Heart left ventricle (tissue), 16 donors: Measurements from ENCODE around the gene ADAM19. TPM values are rescaled to one million over a fixed set of nuclear protein-coding genes. Genes with fewer than 3 reads are reported as not detected.

Experiments used
- ATAC-seq, 4 donors: fragments of 200-7000 bp; cut with Tn5 transposase; one replicate each; pipeline ENCODE4 v1.9.1; 2020 to 2022; ENCODE audit warnings: moderate library complexity in 4 of 4, mild to moderate bottlenecking in 3 of 4, moderate number of reproducible peaks in 1 of 4
- DNase-seq, 5 donors: peaks; one replicate each; pipeline ENCODE4 v3.0.0-alpha.2; 2020
- H3K27ac ChIP-seq, 12 donors: fragments of 200-600 bp; sonication (generic) in 4 of 12; one replicate each; pipeline versions ENCODE4 v1.5.0 to v1.8.0; 2016 to 2022; ENCODE audit warnings: mild to moderate bottlenecking in 2 of 12
- H3K27me3 ChIP-seq, 9 donors: fragments of 200-600 bp; sonication (generic) in 2 of 9; one replicate each; pipeline versions ENCODE4 v1.5.1 to v1.8.0; 2016 to 2022; ENCODE audit warnings: mild to moderate bottlenecking in 3 of 9
- H3K36me3 ChIP-seq, 9 donors: fragments of 200-600 bp; sonication (generic) in 2 of 9; one replicate each; pipeline versions ENCODE4 v1.5.0 to v1.8.0; 2018 to 2022; ENCODE audit warnings: mild to moderate bottlenecking in 2 of 9
- H3K4me1 ChIP-seq, 12 donors: fragments of 200-600 bp; sonication (generic) in 4 of 12; one replicate each; pipeline versions ENCODE4 v1.5.0 to v1.8.0; 2016 to 2022; ENCODE audit warnings: mild to moderate bottlenecking in 3 of 12
- H3K4me3 ChIP-seq, 12 donors: fragments of 200-600 bp; sonication (generic) in 4 of 12; one replicate each; pipeline versions ENCODE4 v1.5.0 to v1.8.0; 2017 to 2022; ENCODE audit warnings: mild to moderate bottlenecking in 9 of 12, moderate library complexity in 4 of 12
- H3K9me3 ChIP-seq, 12 donors: fragments of 200-600 bp; sonication (generic) in 4 of 12; one replicate each; pipeline versions ENCODE4 v1.5.0 to v1.8.0; 2016 to 2022; ENCODE audit warnings: mild to moderate bottlenecking in 1 of 12
- POLR2A ChIP-seq, 2 donors: fragments of 450-650 bp; IDR thresholded peaks; one replicate each; pipeline ENCODE4 v1.6.1; 2017; ENCODE audit warnings: antibody characterized with exemption in 2 of 2, mild to moderate bottlenecking in 2 of 2, moderate library complexity in 2 of 2
- WGBS, 4 donors: extraction: QIAGEN DNeasy Blood & Tissue Kit in 2 of 4; methylation state at CpG; one replicate each; pipeline versions ENCODE4 v1.1.5 to v1.1.7; 2013 to 2018; 5-methylcytosine and 5-hydroxymethylcytosine counted together
- intact Hi-C, 10 donors: fragments of 100-400 bp; cut with DNase I; formaldehyde crosslinking; loops; one replicate each; pipeline versions ENCODE4 v1.11.1 to v1.14.2; 2022
- polyA plus RNA-seq, 2 donors: library from polyadenylated mRNA; stranded (reverse); fragments of 200-250 nt; gene quantifications; one replicate each; pipeline ENCODE4 v1.2.3, GENCODE V29; 2013
- total RNA-seq, 9 donors: library from RNA; depleted of rRNA in 2 of 9; stranded (reverse); fragments of >200 nt in 2 of 9; fragmentation: NEBNext Ultra II Directional in 3 of 9; extraction: Animal tissue kit (Norgen Biotek cat#: 25700) in 3 of 9; gene quantifications; one replicate each; pipeline versions ENCODE4 v1.1.0 to v1.2.4, GENCODE V29; 2016 to 2023
- TF ChIP-seq, protein P1 (sequence below), 12 donors: fragments of 200-600 bp; sonication (generic) in 4 of 12; IDR thresholded peaks; one replicate each; pipeline versions ENCODE4 v1.5.0 to v1.8.0; 2018 to 2022; ENCODE audit warnings: antibody characterized with exemption in 12 of 12, mild to moderate bottlenecking in 5 of 12
- donor health status: ischemic (EF 13 %, LVEDD 7.1; RV severe dilation, severe dysfunction).
- donor health status: healthy with polysubstance abuse.
- donor health status: DM: no; HTN: yes; CAD: no.
- donor health status: DM: no; HTN: no; CAD: no.
- donor health status: ischemic (EF 25% LVEDD 6.9; RV normal size, moderate dysfunction).
- donor health status: ischemic (EF 25% LVEDD 5.7; RV mildly dilated, moderate dysfunction).
- donor health status: healthy.
- donor health status: DM: yes; HTN: yes; CAD: no.
- donor health status: ischemic (EF 35%, LVEDD 5.7; RV mildly dilated, moderate dysfunction).
- donor health status: nonischemic (EF 11% LVEDD 7.7; RV severe dilation, severe dysfunction).
- donor health status: DM: yes; HTN: yes; CAD: no.
- donor health status: PGD.
- donor health status: ischemic (EF 29% LVEDD 5.4; RV normal size, mild dysfunction).
- donor health status: nonischemic (EF 23%, LVEDD 6.1; RV moderate dilation, normal function).

ADAM19 gene
- total and polyA plus RNA-seq, 11 donors = 6.5 to 47.6 (median 19.0) TPM

DNA sequence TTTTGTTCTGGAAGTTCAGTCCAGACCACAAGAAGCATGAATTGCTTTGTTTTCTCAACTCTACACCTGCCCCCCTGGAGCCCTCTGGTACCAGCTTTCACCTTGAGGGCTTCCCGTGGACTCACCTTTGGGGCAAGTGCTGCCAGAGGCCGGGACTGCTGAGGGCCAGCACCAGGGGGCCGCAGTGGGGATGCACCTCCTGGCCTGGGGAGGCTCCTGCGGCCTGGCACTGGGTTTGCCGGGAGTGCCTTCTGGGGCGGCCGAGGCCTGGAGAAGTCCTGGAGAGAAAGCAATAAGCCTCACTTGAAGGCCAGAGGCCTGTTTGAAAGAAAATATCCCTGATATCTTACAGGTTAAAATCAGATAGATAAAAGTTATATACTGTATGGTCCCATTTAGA, 93.9 kb downstream of the ADAM19 start:
- Histone ChIP-seq H3K9me3 (no peaks in the 10 kb centered on the region), H3K36me3 (peaks cover 0 to 88% (median 66%) of the 10 kb centered on the region in 9 donors), H3K4me3 (no peak overlapping the region), H3K4me1 (peaks cover 0 to 14% (median 2%) of the 10 kb centered on the region in 12 donors), H3K27me3 (no peaks in the 10 kb centered on the region), H3K27ac (peak overlapping the region in 1 of 12 donors; percentile 26)
- no peak for ATAC-seq
- intact Hi-C loops = no loop called here
- no peak for DNase-seq
- WGBS, 4 donors = 95 to 97% (median 96%) methylated on average over 7 of the region's 7 CpGs
- TF ChIP-seq, protein P1, sequence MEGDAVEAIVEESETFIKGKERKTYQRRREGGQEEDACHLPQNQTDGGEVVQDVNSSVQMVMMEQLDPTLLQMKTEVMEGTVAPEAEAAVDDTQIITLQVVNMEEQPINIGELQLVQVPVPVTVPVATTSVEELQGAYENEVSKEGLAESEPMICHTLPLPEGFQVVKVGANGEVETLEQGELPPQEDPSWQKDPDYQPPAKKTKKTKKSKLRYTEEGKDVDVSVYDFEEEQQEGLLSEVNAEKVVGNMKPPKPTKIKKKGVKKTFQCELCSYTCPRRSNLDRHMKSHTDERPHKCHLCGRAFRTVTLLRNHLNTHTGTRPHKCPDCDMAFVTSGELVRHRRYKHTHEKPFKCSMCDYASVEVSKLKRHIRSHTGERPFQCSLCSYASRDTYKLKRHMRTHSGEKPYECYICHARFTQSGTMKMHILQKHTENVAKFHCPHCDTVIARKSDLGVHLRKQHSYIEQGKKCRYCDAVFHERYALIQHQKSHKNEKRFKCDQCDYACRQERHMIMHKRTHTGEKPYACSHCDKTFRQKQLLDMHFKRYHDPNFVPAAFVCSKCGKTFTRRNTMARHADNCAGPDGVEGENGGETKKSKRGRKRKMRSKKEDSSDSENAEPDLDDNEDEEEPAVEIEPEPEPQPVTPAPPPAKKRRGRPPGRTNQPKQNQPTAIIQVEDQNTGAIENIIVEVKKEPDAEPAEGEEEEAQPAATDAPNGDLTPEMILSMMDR (IDR thresholded peaks at IDR 0.05) = no peak
- no peak for TF ChIP-seq POLR2A (IDR thresholded peaks at IDR 0.05)

DNA sequence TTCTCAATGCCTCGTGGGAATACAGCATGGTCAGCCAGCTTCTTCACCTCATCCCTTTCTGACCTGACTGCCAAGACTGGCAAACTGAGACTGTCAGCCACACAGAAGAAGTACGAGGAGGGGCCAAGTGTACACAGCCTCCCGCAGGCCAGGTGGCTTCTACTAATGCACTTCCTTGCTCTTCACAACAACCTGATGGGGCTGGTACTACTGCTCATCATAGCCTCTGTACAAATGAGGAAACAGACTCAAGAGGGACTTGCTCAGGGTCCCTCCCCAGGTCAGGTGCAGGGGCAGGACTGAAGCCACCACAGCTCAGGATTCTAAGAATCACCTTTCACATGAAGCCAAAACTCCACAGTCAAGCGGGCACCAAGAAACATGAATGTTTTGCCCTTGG, 94.3 kb downstream of the ADAM19 start:
- DNase-seq (no peak), ATAC-seq (no peak)
- H3K4me1 ChIP-seq = peaks cover 0 to 14% (median 2%) of the 10 kb centered on the region in 12 donors
- H3K4me3 ChIP-seq = no peak overlapping the region
- TF ChIP-seq, protein P1 (IDR thresholded peaks at IDR 0.05) = no peak
- TF ChIP-seq POLR2A (IDR thresholded peaks at IDR 0.05) = no peak
- WGBS, 4 donors = 74 to 83% (median 81%) methylated on average over 4 of the region's 4 CpGs
- peak overlapping the region in 1 of 12 donors; percentile 26 for H3K27ac ChIP-seq
- no peaks in the 10 kb centered on the region for H3K27me3 ChIP-seq
- intact Hi-C loops = no loop called here
- H3K9me3 ChIP-seq = no peaks in the 10 kb centered on the region
- H3K36me3 ChIP-seq = peaks cover 0 to 85% (median 62%) of the 10 kb centered on the region in 9 donors

DNA sequence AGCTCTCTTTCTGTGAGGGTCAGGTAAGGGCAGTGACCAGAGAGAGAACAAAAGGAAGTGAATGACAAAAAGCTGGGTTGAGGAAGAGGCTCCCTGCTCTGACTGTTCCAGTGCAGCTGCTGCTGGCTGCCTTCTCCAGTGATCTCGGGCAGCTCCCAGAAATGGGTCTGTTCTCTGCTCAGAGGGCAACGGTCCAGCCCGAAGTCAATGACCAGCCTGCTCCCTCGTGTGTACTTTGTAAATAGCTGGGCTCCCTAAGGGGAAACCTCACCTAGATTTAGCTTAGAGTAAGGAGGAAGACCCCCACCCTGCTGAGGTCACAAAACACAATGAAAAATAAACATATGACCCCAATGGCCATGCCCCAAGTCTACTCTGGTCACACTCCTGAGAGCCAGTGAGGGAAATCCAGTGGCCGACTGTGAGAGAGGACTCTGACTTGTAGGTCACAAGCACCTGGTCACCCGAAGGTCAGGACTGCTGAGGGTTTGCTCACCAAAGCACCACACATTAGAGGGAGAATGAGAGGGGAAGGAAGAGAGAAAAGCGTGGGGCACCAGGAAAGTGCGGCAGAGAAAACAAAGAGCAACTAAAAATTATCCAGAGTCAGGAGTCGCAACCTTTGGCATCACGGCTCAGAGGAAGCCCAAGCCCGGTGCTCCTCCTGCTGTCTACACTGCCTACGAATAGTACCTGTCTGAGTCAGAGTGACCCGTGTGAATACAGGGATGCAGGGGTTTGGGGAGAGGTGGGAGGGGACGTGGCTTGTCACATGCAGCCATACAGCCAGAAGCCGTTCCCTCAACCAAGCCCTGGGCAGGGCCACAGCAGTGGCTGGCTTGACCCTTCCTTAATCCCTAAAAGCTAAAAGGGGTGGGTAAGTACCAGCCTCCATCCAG, 95.7 kb downstream of the ADAM19 start:
- intact Hi-C loops = loop anchor here in 8 of 10 donors (5.0 to 10.0 kb wide), 5 partner anchors 48 to 153 kb away; no protein-coding TSS in a partner anchor
- Histone ChIP-seq H3K36me3 (peaks cover 0 to 76% (median 57%) of the 10 kb centered on the region in 9 donors), H3K9me3 (no peaks in the 10 kb centered on the region), H3K4me1 (peaks cover 0 to 14% (median under 1%) of the 10 kb centered on the region in 12 donors), H3K4me3 (no peak overlapping the region), H3K27ac (peak overlapping the region in 1 of 12 donors; percentile 77), H3K27me3 (no peaks in the 10 kb centered on the region)
- ATAC-seq (peak in 1 of 4 donors; percentile 25), DNase-seq (no peak)
- TF ChIP-seq, protein P1 (IDR thresholded peaks at IDR 0.05) = no peak
- no peak for TF ChIP-seq POLR2A (IDR thresholded peaks at IDR 0.05)
- 67 to 76% (median 74%) methylated on average over 14 to 15 of the region's 15 CpGs for WGBS, 4 donors

DNA sequence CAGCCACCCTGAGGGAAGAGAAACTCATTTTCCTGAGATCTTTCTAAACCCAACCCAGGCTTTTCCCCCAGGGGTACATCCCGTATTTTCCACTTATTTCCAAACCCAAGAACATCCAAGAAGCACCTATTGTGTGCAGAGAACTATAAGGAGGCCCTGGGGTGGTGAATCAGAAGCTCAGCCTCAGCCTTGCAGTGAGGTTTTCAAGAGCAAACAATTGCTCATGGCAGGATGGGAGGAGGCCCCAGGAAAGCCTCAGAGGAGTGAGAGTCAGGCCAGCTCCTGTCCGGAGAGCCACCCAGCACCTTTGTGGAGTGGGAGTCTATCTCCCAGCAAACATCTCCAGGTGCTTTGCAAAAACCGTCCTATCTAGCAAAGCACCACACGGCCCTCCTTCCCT, 96.4 kb downstream of the ADAM19 start:
- intact Hi-C loops = loop anchor here in 8 of 10 donors (5.0 to 10.0 kb wide), 5 partner anchors 47 to 152 kb away; no protein-coding TSS in a partner anchor
- 79 to 89% (median 85%) methylated on average over 4 of the region's 4 CpGs for WGBS, 4 donors
- peaks cover 0 to 69% (median 52%) of the 10 kb centered on the region in 9 donors for H3K36me3 ChIP-seq
- no peaks in the 10 kb centered on the region for H3K27me3 ChIP-seq
- H3K9me3 ChIP-seq = no peaks in the 10 kb centered on the region
- H3K4me3 ChIP-seq = no peak overlapping the region
- DNase-seq (no peak), ATAC-seq (no peak)
- peaks cover 0 to 21% (median 2%) of the 10 kb centered on the region in 12 donors for H3K4me1 ChIP-seq
- H3K27ac ChIP-seq = peak overlapping the region in 1 of 12 donors; percentile 77
- TF ChIP-seq POLR2A (IDR thresholded peaks at IDR 0.05) = no peak
- TF ChIP-seq, protein P1 (IDR thresholded peaks at IDR 0.05) = no peak
